Activated T-helper 1 cell treated with Interleukin-2 at 50 U/mL for 16 hours (primary cell): ENCODE data around the gene HJURP.

Experiments used
- DNase-seq: peaks from one replicate; pipeline ENCODE4 v3.0.0-alpha.2; 2020; ENCODE audit warnings: low read depth

Gene HJURP

GRCh38 chr2:233791883-233792329, 62.4 kb downstream of the HJURP start:
- DNase-seq, result no peak

- no peak for DNase-seq
Measured at GRCh38 chr2:233791151-233791882, 63.0 kb downstream of the HJURP start.

GRCh38 chr2:233789554-233789953, 64.8 kb downstream of the HJURP start:
- DNase-seq, result no peak
